Astrocyte (in vitro differentiated cells and primary cell): ENCODE results near the gene LYZL1. TPM values are rescaled to one million over a fixed set of nuclear protein-coding genes. Genes with fewer than 3 reads are reported as not detected.

ENCODE experiments used
- DNase-seq: peaks from one replicate; pipeline ENCODE4 v3.0.0-alpha.2; 2010; ENCODE audit warnings: low read depth
- FAIRE-seq: peaks from 2 replicates; lab custom pipeline; 2011; peaks lifted over from hg19 to GRCh38; lab: Jason Lieb, UNC
- H2AFZ ChIP-seq: 2 replicates; pipeline ENCODE4 v1.6.0; 2012; ENCODE audit warnings: low read depth, low read length, inconsistent platforms
- H3K27ac ChIP-seq: 2 replicates; pipeline ENCODE4 v1.5.1; 2011; ENCODE audit warnings: low read depth, low read length, inconsistent platforms
- H3K27me3 ChIP-seq: 2 replicates; pipeline ENCODE4 v1.6.0; 2011; ENCODE audit warnings: low read length, inconsistent platforms; ENCODE audit not compliant: insufficient read depth
- H3K36me3 ChIP-seq: 2 replicates; pipeline ENCODE4 v1.5.1; 2011; ENCODE audit warnings: low read length, inconsistent platforms; ENCODE audit not compliant: insufficient read depth
- H3K4me1 ChIP-seq: 2 replicates; pipeline ENCODE4 v1.5.1; 2011; ENCODE audit warnings: low read length, inconsistent platforms; ENCODE audit not compliant: insufficient read depth
- H3K4me2 ChIP-seq: 2 replicates; pipeline ENCODE4 v1.6.0; 2012; ENCODE audit warnings: low read length, inconsistent platforms
- H3K4me3 ChIP-seq: 2 replicates; pipeline ENCODE4 v1.5.1; 2011; ENCODE audit warnings: low read depth, mild to moderate bottlenecking, low read length, inconsistent platforms; ENCODE audit not compliant: insufficient read depth
- H3K79me2 ChIP-seq: 2 replicates; pipeline ENCODE4 v1.6.0; 2012; ENCODE audit warnings: mild to moderate bottlenecking, low read length, inconsistent platforms; ENCODE audit not compliant: insufficient read depth
- H3K9ac ChIP-seq: 2 replicates; pipeline ENCODE4 v1.6.0; 2012; ENCODE audit warnings: mild to moderate bottlenecking, low read length, inconsistent platforms
- H3K9me3 ChIP-seq: 2 replicates; pipeline ENCODE4 v1.5.1; 2012; ENCODE audit warnings: low read depth, mild to moderate bottlenecking, low read length, inconsistent platforms; ENCODE audit not compliant: insufficient read depth
- H4K20me1 ChIP-seq: 2 replicates; pipeline ENCODE4 v1.6.0; 2012; ENCODE audit warnings: low read length, inconsistent platforms; ENCODE audit not compliant: insufficient read depth
- H3K27ac Mint-ChIP-seq: one replicate; pipeline ENCODE4 v1.8.0; 2021; ENCODE audit warnings: mild to moderate bottlenecking, mixed read lengths; ENCODE audit not compliant: unreplicated experiment
- H3K27me3 Mint-ChIP-seq: one replicate; pipeline ENCODE4 v1.8.0; 2021; ENCODE audit warnings: low read depth, mixed read lengths; ENCODE audit not compliant: unreplicated experiment
- H3K36me3 Mint-ChIP-seq: one replicate; pipeline ENCODE4 v1.8.0; 2021; ENCODE audit warnings: low read depth, mixed read lengths; ENCODE audit not compliant: unreplicated experiment
- H3K4me1 Mint-ChIP-seq: one replicate; pipeline ENCODE4 v1.8.0; 2021; ENCODE audit warnings: low read depth, mixed read lengths; ENCODE audit not compliant: unreplicated experiment
- H3K4me3 Mint-ChIP-seq: one replicate; pipeline ENCODE4 v1.8.0; 2021; ENCODE audit warnings: mild to moderate bottlenecking, moderate library complexity, mixed read lengths; ENCODE audit not compliant: unreplicated experiment
- H3K9me3 Mint-ChIP-seq: one replicate; pipeline ENCODE4 v1.8.0; 2021; ENCODE audit warnings: mild to moderate bottlenecking, mixed read lengths; ENCODE audit not compliant: unreplicated experiment
- EZH2 ChIP-seq: IDR thresholded peaks from 2 replicates; pipeline ENCODE4 v1.6.1; 2012; ENCODE audit warnings: mild to moderate bottlenecking, low read length, inconsistent platforms; ENCODE audit not compliant: insufficient read depth
- total RNA-seq: library from RNA; stranded (reverse); gene quantifications from 2 replicates; pipeline ENCODE4 v1.2.1, GENCODE V29; 2021
- TF ChIP-seq, protein P1 (sequence below): IDR thresholded peaks from 2 replicates; pipeline ENCODE4 v1.5.1; 2011; ENCODE audit warnings: low read depth, mild to moderate bottlenecking, inconsistent platforms, low read length, moderate library complexity; ENCODE audit not compliant: insufficient read depth

Gene LYZL1
- total RNA-seq, 1 donor from 2014 or later: not detected

DNA sequence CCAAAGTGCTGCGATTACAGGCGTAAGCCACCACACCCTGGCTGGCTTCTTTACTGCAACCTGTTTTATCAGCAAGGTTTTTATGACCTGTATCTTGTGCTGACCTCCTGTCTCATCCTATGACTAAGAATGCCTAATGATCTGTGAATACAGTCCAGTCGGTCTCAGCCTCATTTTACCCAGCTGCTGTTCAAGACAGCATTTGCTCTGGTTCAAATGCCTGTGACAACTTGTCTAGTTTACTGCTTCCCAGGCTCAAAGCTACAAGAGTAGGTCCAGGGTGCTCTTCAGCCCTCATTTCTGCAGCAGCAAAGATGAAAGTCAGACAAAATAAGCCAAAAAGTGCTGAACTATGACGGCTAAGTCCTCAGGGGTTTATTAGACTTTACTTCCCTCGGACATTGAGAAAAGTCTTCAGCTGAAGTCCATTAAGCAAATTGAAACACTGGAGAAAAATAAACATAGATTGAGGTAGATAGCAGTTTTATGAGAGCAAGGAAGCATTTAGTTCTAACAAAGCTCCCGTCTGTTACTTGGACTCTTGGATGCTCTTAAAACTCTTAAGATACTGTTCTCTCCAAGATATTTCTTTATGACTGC, 12.5 kb upstream of the LYZL1 start:
- no peaks in the 10 kb centered on the region for H4K20me1 ChIP-seq
- no peak overlapping the region for H3K4me3 ChIP-seq
- DNase-seq (no peak), FAIRE-seq (no peak)
- no peak overlapping the region for H3K4me2 ChIP-seq
- H3K9ac ChIP-seq: no peak overlapping the region
- no peaks in the 10 kb centered on the region for H3K9me3 Mint-ChIP-seq
- no peak overlapping the region for H2AFZ ChIP-seq
- H3K4me3 Mint-ChIP-seq: no peak overlapping the region
- H3K9me3 ChIP-seq: no peaks in the 10 kb centered on the region
- no peak overlapping the region for H3K27ac ChIP-seq
- peaks cover 9% of the 10 kb centered on the region for H3K27me3 ChIP-seq
- H3K27ac Mint-ChIP-seq: no peak overlapping the region
- H3K36me3 Mint-ChIP-seq: no peaks in the 10 kb centered on the region
- H3K4me1 ChIP-seq: no peaks in the 10 kb centered on the region
- no peaks in the 10 kb centered on the region for H3K79me2 ChIP-seq
- H3K4me1 Mint-ChIP-seq: no peaks in the 10 kb centered on the region
- TF ChIP-seq EZH2: no peak
- TF ChIP-seq, protein P1, sequence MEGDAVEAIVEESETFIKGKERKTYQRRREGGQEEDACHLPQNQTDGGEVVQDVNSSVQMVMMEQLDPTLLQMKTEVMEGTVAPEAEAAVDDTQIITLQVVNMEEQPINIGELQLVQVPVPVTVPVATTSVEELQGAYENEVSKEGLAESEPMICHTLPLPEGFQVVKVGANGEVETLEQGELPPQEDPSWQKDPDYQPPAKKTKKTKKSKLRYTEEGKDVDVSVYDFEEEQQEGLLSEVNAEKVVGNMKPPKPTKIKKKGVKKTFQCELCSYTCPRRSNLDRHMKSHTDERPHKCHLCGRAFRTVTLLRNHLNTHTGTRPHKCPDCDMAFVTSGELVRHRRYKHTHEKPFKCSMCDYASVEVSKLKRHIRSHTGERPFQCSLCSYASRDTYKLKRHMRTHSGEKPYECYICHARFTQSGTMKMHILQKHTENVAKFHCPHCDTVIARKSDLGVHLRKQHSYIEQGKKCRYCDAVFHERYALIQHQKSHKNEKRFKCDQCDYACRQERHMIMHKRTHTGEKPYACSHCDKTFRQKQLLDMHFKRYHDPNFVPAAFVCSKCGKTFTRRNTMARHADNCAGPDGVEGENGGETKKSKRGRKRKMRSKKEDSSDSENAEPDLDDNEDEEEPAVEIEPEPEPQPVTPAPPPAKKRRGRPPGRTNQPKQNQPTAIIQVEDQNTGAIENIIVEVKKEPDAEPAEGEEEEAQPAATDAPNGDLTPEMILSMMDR: no peak
- H3K27me3 Mint-ChIP-seq: no peaks in the 10 kb centered on the region
- no peaks in the 10 kb centered on the region for H3K36me3 ChIP-seq

DNA sequence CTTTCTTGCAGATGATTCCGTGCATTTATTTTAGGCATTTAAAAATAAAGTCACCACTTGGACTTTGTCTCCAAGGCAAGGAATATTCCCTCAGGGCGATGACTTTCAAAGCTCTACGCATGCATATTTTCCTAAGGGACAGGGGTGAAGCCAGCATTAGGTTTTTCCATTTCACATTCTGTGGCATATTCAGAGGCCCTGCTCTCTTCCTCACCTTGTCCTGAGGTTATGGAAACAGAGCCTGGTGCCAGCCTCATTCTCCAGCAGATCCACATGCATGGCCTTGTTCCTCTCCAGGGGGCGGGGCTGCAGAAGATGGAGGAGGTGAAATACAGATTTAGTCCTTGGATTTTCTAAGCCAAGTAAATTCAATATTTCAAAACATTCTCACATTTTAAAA, 11.6 kb upstream of the LYZL1 start:
- Mint-ChIP-seq H3K27ac (no peak overlapping the region), H3K4me3 (no peak overlapping the region), H3K36me3 (no peaks in the 10 kb centered on the region), H3K27me3 (no peaks in the 10 kb centered on the region), H3K9me3 (no peaks in the 10 kb centered on the region), H3K4me1 (no peaks in the 10 kb centered on the region)
- DNase-seq (no peak), FAIRE-seq (no peak)
- Histone ChIP-seq H3K4me2 (no peak overlapping the region), H3K4me3 (no peak overlapping the region), H3K27me3 (peaks cover 9% of the 10 kb centered on the region), H3K36me3 (no peaks in the 10 kb centered on the region), H3K27ac (no peak overlapping the region), H4K20me1 (no peaks in the 10 kb centered on the region), H3K9me3 (no peaks in the 10 kb centered on the region), H3K4me1 (no peaks in the 10 kb centered on the region), H2AFZ (no peak overlapping the region), H3K79me2 (no peaks in the 10 kb centered on the region), H3K9ac (no peak overlapping the region)
- TF ChIP-seq EZH2: no peak
- TF ChIP-seq, protein P1: no peak

DNA sequence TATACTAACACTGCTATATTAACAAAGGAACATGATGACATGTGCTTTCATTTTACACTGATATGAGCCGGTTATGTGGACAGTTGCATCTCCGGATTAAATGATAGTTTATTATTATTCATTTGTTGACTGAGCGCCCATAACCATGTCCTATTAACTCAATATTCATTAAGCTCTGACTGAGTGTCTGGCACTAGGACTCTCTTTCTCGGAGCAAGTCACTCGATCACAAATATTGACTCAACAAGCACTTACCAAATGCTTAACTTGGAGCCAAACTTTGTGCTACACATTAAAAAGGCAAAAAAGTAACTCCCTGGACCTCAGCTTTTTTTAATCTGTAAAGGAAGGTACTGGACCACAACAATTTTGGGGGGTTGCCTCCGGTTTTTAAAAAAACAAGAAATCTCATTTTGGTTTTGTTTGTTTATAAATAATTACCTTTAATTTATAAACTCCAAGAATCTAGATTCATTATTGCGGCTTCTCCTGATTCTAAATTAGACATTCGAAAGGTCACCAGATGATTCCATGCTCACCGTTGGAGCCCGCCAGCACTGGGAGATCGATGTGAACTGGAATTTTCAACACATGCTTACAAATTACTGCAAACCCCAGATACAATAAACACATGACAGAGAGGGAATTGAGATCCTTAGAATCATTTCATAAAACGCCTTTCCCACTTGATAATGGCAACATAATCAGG, 8.9 kb upstream of the LYZL1 start:
- no peak for FAIRE-seq

More for the DNA sequence above, 8.9 kb upstream of the LYZL1 start:
- Mint-ChIP-seq H3K27ac (no peak overlapping the region), H3K36me3 (no peaks in the 10 kb centered on the region), H3K4me1 (no peaks in the 10 kb centered on the region), H3K4me3 (no peak overlapping the region), H3K27me3 (peaks cover 5% of the 10 kb centered on the region), H3K9me3 (no peaks in the 10 kb centered on the region)
- Histone ChIP-seq H3K36me3 (no peaks in the 10 kb centered on the region), H3K27me3 (peaks cover 9% of the 10 kb centered on the region), H3K9ac (no peak overlapping the region), H3K27ac (no peak overlapping the region), H3K4me2 (no peak overlapping the region), H3K4me1 (no peaks in the 10 kb centered on the region), H4K20me1 (no peaks in the 10 kb centered on the region), H3K4me3 (no peak overlapping the region), H3K79me2 (no peaks in the 10 kb centered on the region), H2AFZ (no peak overlapping the region), H3K9me3 (no peaks in the 10 kb centered on the region)
- TF ChIP-seq, protein P1: no peak
- TF ChIP-seq EZH2: no peak
- DNase-seq: no peak
